ENCODE data around the gene CEACAM19.

DNA sequence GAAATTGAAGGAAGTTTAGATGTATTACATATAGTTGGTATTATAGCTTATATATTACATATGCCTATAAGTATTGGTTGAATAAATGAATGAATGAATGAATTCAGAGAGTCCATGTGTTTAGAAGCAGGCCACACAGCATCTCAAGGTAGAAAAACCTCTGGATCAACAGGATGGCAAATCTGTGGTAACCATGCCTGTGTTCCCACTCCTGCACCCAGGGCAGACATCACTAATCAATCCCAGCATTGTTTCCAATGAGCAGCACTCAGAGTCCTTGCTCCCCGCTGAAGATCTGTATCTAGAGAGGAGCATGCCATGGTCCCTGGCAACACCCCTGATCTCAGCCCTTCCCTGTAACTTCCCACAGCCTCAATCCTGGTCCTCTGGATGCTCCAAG is 944 bp downstream of the CEACAM19 start:
- TF ChIP-seq, protein P1, sequence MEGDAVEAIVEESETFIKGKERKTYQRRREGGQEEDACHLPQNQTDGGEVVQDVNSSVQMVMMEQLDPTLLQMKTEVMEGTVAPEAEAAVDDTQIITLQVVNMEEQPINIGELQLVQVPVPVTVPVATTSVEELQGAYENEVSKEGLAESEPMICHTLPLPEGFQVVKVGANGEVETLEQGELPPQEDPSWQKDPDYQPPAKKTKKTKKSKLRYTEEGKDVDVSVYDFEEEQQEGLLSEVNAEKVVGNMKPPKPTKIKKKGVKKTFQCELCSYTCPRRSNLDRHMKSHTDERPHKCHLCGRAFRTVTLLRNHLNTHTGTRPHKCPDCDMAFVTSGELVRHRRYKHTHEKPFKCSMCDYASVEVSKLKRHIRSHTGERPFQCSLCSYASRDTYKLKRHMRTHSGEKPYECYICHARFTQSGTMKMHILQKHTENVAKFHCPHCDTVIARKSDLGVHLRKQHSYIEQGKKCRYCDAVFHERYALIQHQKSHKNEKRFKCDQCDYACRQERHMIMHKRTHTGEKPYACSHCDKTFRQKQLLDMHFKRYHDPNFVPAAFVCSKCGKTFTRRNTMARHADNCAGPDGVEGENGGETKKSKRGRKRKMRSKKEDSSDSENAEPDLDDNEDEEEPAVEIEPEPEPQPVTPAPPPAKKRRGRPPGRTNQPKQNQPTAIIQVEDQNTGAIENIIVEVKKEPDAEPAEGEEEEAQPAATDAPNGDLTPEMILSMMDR (IDR thresholded peaks at IDR 0.05) = no peak
- no peak for TF ChIP-seq POLR2AphosphoS5 (IDR thresholded peaks at IDR 0.05)
- TF ChIP-seq EP300 (IDR thresholded peaks at IDR 0.05) = no peak
- no peak for TF ChIP-seq POLR2A (IDR thresholded peaks at IDR 0.05)
